ENCODE measurements around the gene REX1BD.

REX1BD gene

GRCh38 chr19:18558604-18559003, 30.0 kb upstream of the REX1BD start:
- no peaks in the 10 kb centered on the region for H3F3A ChIP-seq (ENCODE audit: control insufficient read depth, insufficient read depth)
- TF ChIP-seq EZH2phosphoT487 (IDR thresholded peaks at IDR 0.05; ENCODE audit: borderline replicate concordance, low read length) (no peak), CTCF (IDR thresholded peaks at IDR 0.05; ENCODE audit: low read depth, low read length, poor library complexity, severe bottlenecking) (no peak)
- no peaks in the 10 kb centered on the region for H4K20me1 ChIP-seq (ENCODE audit: control insufficient read depth, insufficient read depth, low read depth, low read length)
- H3K27ac ChIP-seq (ENCODE audit: low read depth, low read length) = peak overlapping the region; percentile 27
- no peaks in the 10 kb centered on the region for H3K9me3 ChIP-seq (ENCODE audit: control insufficient read depth, insufficient read depth, low read length)
- H3K27me3 ChIP-seq (ENCODE audit: control insufficient read depth, low read length) = no peaks in the 10 kb centered on the region
- peaks cover 21% of the 10 kb centered on the region for H3K36me3 ChIP-seq (ENCODE audit: control insufficient read depth, low read length)
- peak overlapping the region; percentile 81 for H3K4me2 ChIP-seq (ENCODE audit: low read length)
- H3K9me2 ChIP-seq (replicated peaks; ENCODE audit: control insufficient read depth, low read length) = no peaks in the 10 kb centered on the region
- H3K4me1 ChIP-seq (ENCODE audit: control insufficient read depth, low read length) = peaks cover 20% of the 10 kb centered on the region
- H3K4me3 ChIP-seq (ENCODE audit: low read length) = peak overlapping the region; percentile 79
- peaks cover 27% of the 10 kb centered on the region for H3K79me2 ChIP-seq (ENCODE audit: control insufficient read depth, low read length)

- TF ChIP-seq CTCF (IDR thresholded peaks at IDR 0.05; ENCODE audit: low read depth, low read length, poor library complexity, severe bottlenecking) (no peak), EZH2phosphoT487 (IDR thresholded peaks at IDR 0.05; ENCODE audit: borderline replicate concordance, low read length) (no peak)
- Histone ChIP-seq H3K79me2 (ENCODE audit: control insufficient read depth, low read length) (peaks cover 27% of the 10 kb centered on the region), H3K4me1 (ENCODE audit: control insufficient read depth, low read length) (peaks cover 20% of the 10 kb centered on the region), H3K36me3 (ENCODE audit: control insufficient read depth, low read length) (peaks cover 29% of the 10 kb centered on the region), H3F3A (ENCODE audit: control insufficient read depth, insufficient read depth) (no peaks in the 10 kb centered on the region), H3K4me3 (ENCODE audit: low read length) (no peak overlapping the region; the same call in 1 of the 2 replicates), H3K9me3 (ENCODE audit: control insufficient read depth, insufficient read depth, low read length) (no peaks in the 10 kb centered on the region), H3K4me2 (ENCODE audit: low read length) (peak overlapping the region; percentile 81), H4K20me1 (ENCODE audit: control insufficient read depth, insufficient read depth, low read depth, low read length) (no peaks in the 10 kb centered on the region), H3K27ac (ENCODE audit: low read depth, low read length) (no peak overlapping the region), H3K9me2 (replicated peaks; ENCODE audit: control insufficient read depth, low read length) (no peaks in the 10 kb centered on the region), H3K27me3 (ENCODE audit: control insufficient read depth, low read length) (no peaks in the 10 kb centered on the region)
Measured at GRCh38 chr19:18559685-18560084, 28.9 kb upstream of the REX1BD start.

GRCh38 chr19:18562086-18562485, 26.5 kb upstream of the REX1BD start:
- peaks cover 48% of the 10 kb centered on the region for H3K36me3 ChIP-seq (ENCODE audit: control insufficient read depth, low read length)
- H3K4me1 ChIP-seq (ENCODE audit: control insufficient read depth, low read length) = peaks cover 16% of the 10 kb centered on the region
- H4K20me1 ChIP-seq (ENCODE audit: control insufficient read depth, insufficient read depth, low read depth, low read length) = no peaks in the 10 kb centered on the region
- no peaks in the 10 kb centered on the region for H3K9me3 ChIP-seq (ENCODE audit: control insufficient read depth, insufficient read depth, low read length)
- H3K27ac ChIP-seq (ENCODE audit: low read depth, low read length) = no peak overlapping the region
- no peaks in the 10 kb centered on the region for H3K9me2 ChIP-seq (replicated peaks; ENCODE audit: control insufficient read depth, low read length)
- H3K27me3 ChIP-seq (ENCODE audit: control insufficient read depth, low read length) = no peaks in the 10 kb centered on the region
- H3K4me3 ChIP-seq (ENCODE audit: low read length) = no peak overlapping the region
- no peaks in the 10 kb centered on the region for H3F3A ChIP-seq (ENCODE audit: control insufficient read depth, insufficient read depth)
- no peak overlapping the region for H3K4me2 ChIP-seq (ENCODE audit: low read length)
- peaks cover 27% of the 10 kb centered on the region for H3K79me2 ChIP-seq (ENCODE audit: control insufficient read depth, low read length)
- TF ChIP-seq CTCF (IDR thresholded peaks at IDR 0.05; ENCODE audit: low read depth, low read length, poor library complexity, severe bottlenecking) (no peak), EZH2phosphoT487 (IDR thresholded peaks at IDR 0.05; ENCODE audit: borderline replicate concordance, low read length) (no peak)
